ENCODE results near the gene WNT9A.
"Not testable (repeated sequence)": the region's sequence is repeated elsewhere in the genome, so short reads cannot be mapped to it uniquely, and the experiment has no call there.

The WNT9A gene

DNA sequence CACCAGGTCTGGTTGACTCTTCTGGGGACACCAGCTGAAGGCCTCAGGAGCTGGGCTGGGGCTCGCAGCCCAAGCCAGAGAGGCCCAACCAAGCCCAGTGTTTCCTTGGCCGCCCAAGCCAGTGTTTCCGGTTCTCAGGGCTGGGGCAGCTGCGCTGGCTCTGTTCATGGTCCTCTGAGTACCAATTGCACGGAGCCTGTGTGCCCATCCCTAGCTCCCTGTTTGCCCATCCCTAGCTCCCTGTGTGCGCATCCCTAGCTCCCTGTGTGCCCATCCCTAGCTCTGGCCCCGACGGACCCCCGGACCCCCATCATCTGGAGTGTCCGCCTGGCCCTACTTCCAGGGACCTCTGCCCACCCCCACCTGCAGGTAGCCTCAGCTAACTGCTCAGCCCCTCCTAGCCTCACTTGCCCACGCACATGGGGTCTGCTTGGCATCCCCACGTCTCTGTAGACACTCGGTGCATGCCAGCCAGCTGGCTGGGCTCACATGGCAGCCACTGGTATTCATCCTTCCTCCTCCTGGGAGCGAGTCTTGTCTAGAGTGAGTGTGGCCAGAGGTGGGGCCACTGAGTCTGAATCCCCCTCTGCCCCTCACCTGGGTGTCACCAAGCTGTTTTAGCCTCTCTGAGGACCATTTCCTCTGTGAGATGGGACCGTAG, 64.0 kb downstream of the WNT9A start:
- DNase-seq = no peak

DNA sequence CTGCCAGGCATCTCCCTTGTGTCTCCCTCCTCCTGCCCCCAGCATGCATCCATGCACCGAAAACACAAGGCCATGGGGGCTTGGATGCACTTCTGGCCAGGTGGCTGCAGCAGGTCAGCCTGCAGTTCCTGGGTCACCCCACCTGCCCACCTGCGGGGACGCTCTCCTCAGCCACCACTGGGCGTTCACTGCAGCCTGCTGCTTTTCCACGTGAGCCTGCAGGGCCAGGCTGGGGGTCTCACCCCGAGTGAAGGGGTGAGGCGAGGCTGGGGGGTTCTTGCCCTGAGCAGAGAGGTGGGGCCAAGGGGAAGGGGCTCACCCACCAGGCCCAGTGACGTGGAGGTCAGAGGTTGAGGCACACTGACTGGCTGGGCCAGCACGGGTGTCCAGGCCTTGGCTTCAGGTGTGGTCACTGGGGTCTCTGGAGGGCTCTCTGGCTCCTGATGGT, 64.6 kb downstream of the WNT9A start:
- no peak for DNase-seq

DNA sequence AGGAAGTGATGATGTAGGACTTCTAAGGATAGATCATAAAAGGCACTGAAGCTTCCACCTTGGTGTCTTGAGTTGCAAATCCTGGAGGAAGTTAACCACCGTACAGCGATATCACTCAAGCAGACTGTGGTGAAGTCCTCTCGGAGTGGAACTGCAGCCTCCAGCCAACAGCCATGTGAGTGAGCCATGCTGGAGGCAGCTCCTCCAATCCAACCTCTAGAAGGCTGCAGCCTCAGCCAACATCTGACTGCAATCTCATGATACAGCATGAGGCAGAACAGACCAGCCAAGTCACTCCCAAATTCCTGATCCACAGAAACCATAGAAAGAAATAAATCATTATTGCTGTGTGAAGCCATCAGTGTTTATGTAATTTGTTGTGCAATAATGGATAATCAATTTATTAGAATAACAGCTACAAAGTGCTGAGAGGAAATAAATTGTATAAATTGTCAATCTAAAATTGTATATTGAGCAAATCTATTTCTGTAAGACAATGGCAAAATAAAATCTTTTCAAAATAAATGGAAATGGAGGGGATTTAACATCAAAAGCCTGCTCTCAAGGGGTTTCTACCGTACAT, 67.3 kb downstream of the WNT9A start:
- no peak for DNase-seq

DNA sequence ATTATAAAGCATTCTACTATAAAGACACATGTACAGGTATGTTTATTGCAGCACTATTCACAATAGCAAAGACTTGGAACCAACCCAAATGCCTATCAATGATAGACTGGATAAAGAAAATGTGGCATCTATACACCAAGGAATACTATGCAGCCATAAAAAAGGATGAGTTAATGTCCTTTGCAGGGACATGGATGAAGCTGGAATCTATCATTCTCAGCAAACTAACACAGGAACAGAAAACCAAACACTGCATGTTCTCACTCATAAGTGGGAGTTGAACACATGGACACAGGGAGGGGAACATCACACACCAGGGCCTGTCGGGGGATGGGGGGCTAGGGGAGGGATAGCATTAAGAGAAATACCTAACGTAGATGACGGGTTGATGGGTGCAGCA, 69.9 kb downstream of the WNT9A start:
- DNase-seq = not testable (repeated sequence)

DNA sequence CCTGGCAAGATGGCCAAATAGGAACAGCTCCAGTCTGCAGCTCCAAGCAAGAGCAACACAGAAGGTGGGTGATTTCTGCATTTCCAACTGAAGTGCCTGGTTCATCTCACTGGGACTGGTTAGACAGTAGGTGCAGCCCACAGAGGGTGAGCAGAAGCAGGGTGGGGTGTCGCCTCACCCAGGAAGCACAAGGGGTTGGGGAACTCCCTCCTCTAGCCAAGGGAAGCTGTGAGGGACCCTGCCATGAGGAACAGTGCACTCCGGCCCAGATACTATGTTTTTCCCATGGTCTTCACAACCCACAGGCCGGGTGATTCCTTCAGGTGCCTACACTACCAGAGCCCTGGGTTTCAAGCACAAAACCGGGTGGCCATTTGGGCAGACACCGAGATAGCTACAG, 75.8 kb downstream of the WNT9A start:
- not testable (repeated sequence) for DNase-seq

DNA sequence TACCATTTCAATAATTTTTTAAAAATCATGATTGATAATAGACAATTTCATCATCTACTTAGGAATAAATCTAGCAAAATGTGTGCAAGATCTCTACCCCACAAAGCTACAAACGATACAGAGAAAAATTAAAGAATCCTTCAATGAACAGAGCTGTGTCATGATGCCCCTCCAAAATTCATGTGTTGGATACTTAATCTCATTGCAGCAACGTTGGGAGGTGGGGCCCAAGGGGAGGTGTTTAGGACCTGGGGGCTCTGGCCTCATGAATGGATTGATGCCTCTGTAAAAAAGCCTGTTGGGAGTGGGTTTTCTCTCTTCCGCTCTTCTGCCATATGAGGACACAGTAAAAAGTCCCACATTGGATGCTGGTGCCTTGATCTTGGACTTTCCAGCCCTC, 77.4 kb downstream of the WNT9A start:
- DNase-seq = no peak

DNA sequence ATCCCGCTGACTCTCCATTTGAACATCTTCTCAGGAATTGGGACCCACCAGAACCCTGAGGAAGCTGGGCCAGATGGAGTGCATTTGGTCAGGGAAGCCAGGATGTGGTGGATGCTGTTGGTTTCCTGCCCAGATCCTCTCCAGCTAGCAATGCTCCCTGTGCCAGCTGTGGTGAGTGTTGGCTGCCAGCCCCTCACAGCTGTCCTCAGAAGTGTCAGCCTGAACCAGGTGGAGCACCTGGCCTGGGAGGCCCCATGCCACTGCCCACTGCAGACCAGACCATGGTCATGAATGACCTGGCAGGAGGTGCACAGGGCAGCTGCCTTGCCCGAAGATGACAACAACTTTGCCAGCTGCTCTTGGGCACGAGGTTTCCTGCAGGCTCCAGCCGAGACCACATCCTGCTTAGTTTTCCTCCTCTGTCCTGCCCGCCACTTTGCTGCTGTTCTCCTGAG, 77.9 kb downstream of the WNT9A start:
- DNase-seq = peak in 2 of 6 experiments; percentile 24 to 33

DNA sequence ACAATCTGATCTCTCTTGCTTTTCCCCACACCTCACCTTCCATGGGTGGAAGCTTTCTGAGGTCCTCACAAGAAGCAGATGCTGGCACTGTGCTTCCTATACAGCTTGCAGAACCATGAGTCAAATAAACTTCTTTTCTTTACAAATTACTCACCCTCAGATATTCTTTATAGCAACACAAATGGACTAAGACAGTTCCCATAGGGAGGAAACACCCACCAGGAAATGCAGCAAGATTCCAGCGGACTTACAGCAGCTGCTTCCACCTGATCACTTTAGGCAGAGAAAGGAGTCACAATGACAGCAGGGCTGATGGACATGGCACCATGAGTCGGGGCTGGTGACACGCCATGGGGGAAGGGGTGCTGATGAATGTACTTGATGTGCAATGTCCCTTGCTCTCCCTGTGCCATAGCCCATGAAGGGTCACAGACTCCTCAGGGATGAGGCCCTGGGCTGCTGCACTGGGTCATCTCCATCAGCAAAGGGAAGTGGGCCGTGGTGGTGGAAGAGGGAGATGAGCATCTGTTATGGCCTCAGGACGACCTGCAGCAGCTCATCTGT, 78.4 kb downstream of the WNT9A start:
- no peak for DNase-seq
